SK-N-SH (cell line): ENCODE results near the gene ARAP1. TPM values are rescaled to one million over a fixed set of nuclear protein-coding genes. Genes with fewer than 3 reads are reported as not detected.

Experiments
- CTCF ChIA-PET: fragments of 300-600, 350-600 bp; formaldehyde crosslinking; extraction: SDS; loops from one replicate; lab custom pipeline; 2021; lab: Yijun Ruan, JAX
- POLR2A ChIA-PET: fragments of 350-600 bp; sonication (Branson Sonifier 250); formaldehyde crosslinking; extraction: SDS; loops from one replicate; lab custom pipeline; 2020; ENCODE audit warnings: antibody characterized with exemption, inconsistent platforms; lab: Yijun Ruan, JAX
- DNase-seq: peaks from one replicate; pipeline ENCODE4 v3.0.0; 2012
- H2AFZ ChIP-seq: fragments of 200-600 bp; sonication (generic); 2 replicates; pipeline ENCODE4 v1.8.1; 2016; ENCODE audit warnings: antibody characterized with exemption, mild to moderate bottlenecking, low read depth
- H3F3A ChIP-seq: fragments of 200-600 bp; sonication (generic); replicated peaks from 2 replicates; pipeline ENCODE3; 2016; ENCODE audit warnings: antibody characterized with exemption, mild to moderate bottlenecking; ENCODE audit not compliant: insufficient read depth
- H3K27ac ChIP-seq, 2 experiments: fragments of 200-500 bp in 1 of 2; fragments of 200-600 bp in 1 of 2; sonication (Bioruptor generic) in 1 of 2; sonication (generic), shearing (Covaris generic) in 1 of 2; 2 replicates each; pipeline versions ENCODE4 v1.5.1 to v1.6.1; 2014 to 2016; ENCODE audit warnings: low read depth in 2 of 2, inconsistent platforms in 1 of 2, low read length in 1 of 2, mild to moderate bottlenecking in 1 of 2, mixed read lengths in 1 of 2
- H3K27me3 ChIP-seq: fragments of 200-600 bp; sonication (generic), shearing (Covaris generic); 2 replicates; pipeline ENCODE4 v1.6.1; 2016; ENCODE audit warnings: mixed run types; ENCODE audit not compliant: insufficient read depth
- H3K36me3 ChIP-seq, 2 experiments: fragments of 200-500 bp in 1 of 2; fragments of 200-600 bp in 1 of 2; sonication (Bioruptor generic) in 1 of 2; sonication (generic) in 1 of 2; replicated peaks in 1 of 2; 2 replicates each; pipeline versions ENCODE3 to v1.5.1; 2014 to 2016; ENCODE audit warnings: low read length in 1 of 2, mild to moderate bottlenecking in 1 of 2; ENCODE audit not compliant: insufficient read depth in 2 of 2, control insufficient read depth in 1 of 2
- H3K4me1 ChIP-seq, 2 experiments: fragments of 200-500 bp in 1 of 2; fragments of 200-600 bp in 1 of 2; sonication (Bioruptor generic) in 1 of 2; sonication (generic), shearing (Covaris generic) in 1 of 2; 2 replicates each; pipeline versions ENCODE4 v1.5.1 to v1.6.1; 2014 to 2016; ENCODE audit warnings: low read depth in 1 of 2, low read length in 1 of 2, mixed run types in 1 of 2; ENCODE audit not compliant: insufficient read depth in 2 of 2, control insufficient read depth in 1 of 2
- H3K4me2 ChIP-seq: fragments of 200-600 bp; sonication (generic), shearing (Covaris generic); 2 replicates; pipeline ENCODE4 v1.6.1; 2017; ENCODE audit warnings: mixed run types
- H3K4me3 ChIP-seq, 2 experiments: fragments of 200-500 bp in 1 of 2; fragments of 200-600 bp in 1 of 2; sonication (Bioruptor generic) in 1 of 2; sonication (generic), shearing (Covaris generic) in 1 of 2; 2 replicates each; pipeline versions ENCODE4 v1.5.1 to v1.8.1; 2014 to 2016; ENCODE audit warnings: low read depth in 2 of 2, inconsistent platforms in 1 of 2, low read length in 1 of 2, mild to moderate bottlenecking in 1 of 2, mixed read lengths in 1 of 2, moderate library complexity in 1 of 2
- H3K79me2 ChIP-seq: fragments of 200-600 bp; sonication (generic); 2 replicates; pipeline ENCODE4 v1.8.1; 2017; ENCODE audit warnings: mild to moderate bottlenecking; ENCODE audit not compliant: insufficient read depth
- H3K9ac ChIP-seq: fragments of 200-600 bp; sonication (generic); 2 replicates; pipeline ENCODE4 v1.6.1; 2017; ENCODE audit warnings: mixed run types
- H3K9me2 ChIP-seq: fragments of 200-600 bp; sonication (generic); 2 replicates; pipeline ENCODE4 v1.6.1; 2017; ENCODE audit warnings: mixed run types
- H3K9me3 ChIP-seq: fragments of 200-600 bp; sonication (generic); 2 replicates; pipeline ENCODE4 v1.6.1; 2017; ENCODE audit warnings: mixed run types, mild to moderate bottlenecking, moderate library complexity
- H4K20me1 ChIP-seq: fragments of 200-600 bp; sonication (generic); 2 replicates; pipeline ENCODE4 v1.6.1; 2017; ENCODE audit warnings: mild to moderate bottlenecking, mixed run types; ENCODE audit not compliant: insufficient read depth
- ELF1 ChIP-seq: IDR thresholded peaks from 2 replicates; pipeline ENCODE4 v1.4.0; 2012
- EZH2phosphoT487 ChIP-seq: fragments of 200-600 bp; sonication (generic); IDR thresholded peaks from 2 replicates; pipeline ENCODE4 v1.6.1; 2017; ENCODE audit warnings: low read depth, mixed run types, mild to moderate bottlenecking, antibody characterized with exemption, moderate library complexity, borderline replicate concordance
- FOXM1 ChIP-seq: IDR thresholded peaks from 2 replicates; pipeline ENCODE4 v1.4.0; 2012; ENCODE audit warnings: low read depth, mild to moderate bottlenecking
- GABPA ChIP-seq: IDR thresholded peaks from 2 replicates; pipeline ENCODE4 v1.4.0; 2012; ENCODE audit warnings: low read depth, mild to moderate bottlenecking
- IRF3 ChIP-seq: fragments of 150-350 bp; IDR thresholded peaks from 2 replicates; pipeline ENCODE4 v1.6.1; 2016; ENCODE audit warnings: mild to moderate bottlenecking, low read depth, low read length
- MEF2A ChIP-seq: IDR thresholded peaks from 2 replicates; pipeline ENCODE4 v1.4.0; 2012; ENCODE audit warnings: low read depth, borderline replicate concordance
- NFIC ChIP-seq: IDR thresholded peaks from 2 replicates; pipeline ENCODE4 v1.4.0; 2012; ENCODE audit warnings: borderline replicate concordance
- NRF1 ChIP-seq: IDR thresholded peaks from 2 replicates; pipeline ENCODE4 v1.6.1; 2012; ENCODE audit warnings: low read depth, mild to moderate bottlenecking, low read length
- POLR2AphosphoS5 ChIP-seq: IDR thresholded peaks from 2 replicates; pipeline ENCODE4 v1.6.1; 2012; ENCODE audit warnings: low read depth, low read length
- SIN3A ChIP-seq: IDR thresholded peaks from 2 replicates; pipeline ENCODE4 v1.6.1; 2012; ENCODE audit warnings: low read depth, mild to moderate bottlenecking, low read length, moderate library complexity, borderline replicate concordance
- TAF1 ChIP-seq: IDR thresholded peaks from 2 replicates; pipeline ENCODE4 v1.6.1; 2012; ENCODE audit warnings: low read depth, mild to moderate bottlenecking, low read length, moderate library complexity, borderline replicate concordance
- TEAD4 ChIP-seq: IDR thresholded peaks from 2 replicates; pipeline ENCODE4 v1.4.0; 2012; ENCODE audit warnings: mild to moderate bottlenecking, borderline replicate concordance; ENCODE audit not compliant: insufficient read depth
- USF2 ChIP-seq: fragments of 150-350 bp; IDR thresholded peaks from 2 replicates; pipeline ENCODE4 v1.6.1; 2017; ENCODE audit warnings: antibody characterized with exemption, low read length, low read depth, borderline replicate concordance
- WGBS: methylation state at CpG from one replicate; pipeline ENCODE4 v1.1.6; 2017; ENCODE audit warnings: low lambda C conversion rate; 5-methylcytosine and 5-hydroxymethylcytosine counted together
- polyA plus RNA-seq, 3 experiments: library from polyadenylated mRNA; depleted of rRNA; stranded (reverse); fragments of >200 nt; gene quantifications; 2 replicates each; pipeline ENCODE4 v1.2.3, GENCODE V29; 2012
- TF ChIP-seq, protein P1 (sequence below): IDR thresholded peaks from 2 replicates; pipeline ENCODE4 v1.4.0; 2012; ENCODE audit warnings: low read depth, borderline replicate concordance
- TF ChIP-seq, protein P2 (sequence below): IDR thresholded peaks from 2 replicates; pipeline ENCODE4 v1.4.0; 2012; ENCODE audit warnings: low read depth

Gene ARAP1
- polyA plus RNA-seq, 1 of the 3 experiments (the other 2 are of a cell fraction): 56.6 TPM

- H3K4me2 ChIP-seq: no peak overlapping the region
Observed at GRCh38 chr11:72779495-72780128, 27.4 kb upstream of the ARAP1 start.

GRCh38 chr11:72778535-72779494 lies 26.6 kb upstream of the ARAP1 start:
- H3K9ac ChIP-seq: no peak overlapping the region
- H3K9me2 ChIP-seq: no peaks in the 10 kb centered on the region
- POLR2A ChIA-PET: interaction anchor here (0.6 kb wide), 1 partner anchor 49 kb away, joined by 3 read pairs; no protein-coding TSS in a partner anchor
- DNase-seq: no peak
- no peaks in the 10 kb centered on the region for H3K9me3 ChIP-seq
- CTCF ChIA-PET: interaction anchor here (1.0 to 4.8 kb wide), 6 partner anchors 10 to 136 kb away, joined by 3 to 33 read pairs (median 4); partner anchors contain the start of gene STARD10
- no peaks in the 10 kb centered on the region for H3K36me3 ChIP-seq
- peak overlapping the region in 1 of 2 experiments; percentile 64; a peak in 1 of 4 replicates for H3K27ac ChIP-seq
- H3K79me2 ChIP-seq: no peaks in the 10 kb centered on the region
- no peak overlapping the region for H3K4me3 ChIP-seq
- no peak overlapping the region for H3K4me2 ChIP-seq
- no peak overlapping the region for H2AFZ ChIP-seq
- peaks cover 5 to 68% of the 10 kb centered on the region in 2 experiments; a peak in 2 of 4 replicates for H3K4me1 ChIP-seq
- H3F3A ChIP-seq: no peaks in the 10 kb centered on the region
- WGBS: 97% methylated on average over 6 of the region's 7 CpGs
- no peaks in the 10 kb centered on the region for H4K20me1 ChIP-seq
- H3K27me3 ChIP-seq: no peaks in the 10 kb centered on the region
- TF ChIP-seq POLR2AphosphoS5: no peak
- TF ChIP-seq SIN3A: no peak
- TF ChIP-seq TEAD4: no peak
- TF ChIP-seq, protein P1, sequence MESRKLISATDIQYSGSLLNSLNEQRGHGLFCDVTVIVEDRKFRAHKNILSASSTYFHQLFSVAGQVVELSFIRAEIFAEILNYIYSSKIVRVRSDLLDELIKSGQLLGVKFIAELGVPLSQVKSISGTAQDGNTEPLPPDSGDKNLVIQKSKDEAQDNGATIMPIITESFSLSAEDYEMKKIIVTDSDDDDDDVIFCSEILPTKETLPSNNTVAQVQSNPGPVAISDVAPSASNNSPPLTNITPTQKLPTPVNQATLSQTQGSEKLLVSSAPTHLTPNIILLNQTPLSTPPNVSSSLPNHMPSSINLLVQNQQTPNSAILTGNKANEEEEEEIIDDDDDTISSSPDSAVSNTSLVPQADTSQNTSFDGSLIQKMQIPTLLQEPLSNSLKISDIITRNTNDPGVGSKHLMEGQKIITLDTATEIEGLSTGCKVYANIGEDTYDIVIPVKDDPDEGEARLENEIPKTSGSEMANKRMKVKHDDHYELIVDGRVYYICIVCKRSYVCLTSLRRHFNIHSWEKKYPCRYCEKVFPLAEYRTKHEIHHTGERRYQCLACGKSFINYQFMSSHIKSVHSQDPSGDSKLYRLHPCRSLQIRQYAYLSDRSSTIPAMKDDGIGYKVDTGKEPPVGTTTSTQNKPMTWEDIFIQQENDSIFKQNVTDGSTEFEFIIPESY: no peak
- no peak for TF ChIP-seq ELF1
- no peak for TF ChIP-seq FOXM1
- no peak for TF ChIP-seq NFIC
- no peak for TF ChIP-seq USF2
- TF ChIP-seq NRF1: no peak
- TF ChIP-seq, protein P2, sequence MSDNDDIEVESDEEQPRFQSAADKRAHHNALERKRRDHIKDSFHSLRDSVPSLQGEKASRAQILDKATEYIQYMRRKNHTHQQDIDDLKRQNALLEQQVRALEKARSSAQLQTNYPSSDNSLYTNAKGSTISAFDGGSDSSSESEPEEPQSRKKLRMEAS: no peak
- TF ChIP-seq TAF1: no peak

More at GRCh38 chr11:72779495-72780128, 27.4 kb upstream of the ARAP1 start:
- ChIA-PET CTCF (interaction anchor here (1.2 to 4.8 kb wide), 5 partner anchors 8 to 137 kb away, joined by 3 to 43 read pairs (median 23); partner anchors contain the start of gene STARD10), POLR2A (no interaction called here)
- no peak overlapping the region for H2AFZ ChIP-seq
- DNase-seq: no peak
- no peak overlapping the region for H3K27ac ChIP-seq
- TF ChIP-seq USF2: no peak
- TF ChIP-seq TAF1: no peak
- TF ChIP-seq IRF3: no peak
- no peak for TF ChIP-seq GABPA
- no peak for TF ChIP-seq EZH2phosphoT487
- no peak for TF ChIP-seq MEF2A
- TF ChIP-seq POLR2AphosphoS5: no peak
- no peaks in the 10 kb centered on the region for H4K20me1 ChIP-seq
- H3K4me1 ChIP-seq: peaks cover 3 to 60% of the 10 kb centered on the region in 2 experiments; a peak in 2 of 4 replicates
- no peaks in the 10 kb centered on the region for H3K9me3 ChIP-seq
- no peaks in the 10 kb centered on the region for H3K79me2 ChIP-seq
- H3K27me3 ChIP-seq: no peaks in the 10 kb centered on the region
- H3K4me3 ChIP-seq: no peak overlapping the region
- WGBS: 90% methylated on average over 4 of the region's 4 CpGs
- no peaks in the 10 kb centered on the region for H3K9me2 ChIP-seq
- H3K36me3 ChIP-seq: no peaks in the 10 kb centered on the region
- no peak overlapping the region for H3K9ac ChIP-seq
- H3F3A ChIP-seq: no peaks in the 10 kb centered on the region
